ENCODE measurements around the gene FRY. TPM values are rescaled to one million over a fixed set of nuclear protein-coding genes. Genes with fewer than 3 reads are reported as not detected.

Gene FRY
- total RNA-seq, 1 donor from 2014 or later, result 83.6 TPM

DNA sequence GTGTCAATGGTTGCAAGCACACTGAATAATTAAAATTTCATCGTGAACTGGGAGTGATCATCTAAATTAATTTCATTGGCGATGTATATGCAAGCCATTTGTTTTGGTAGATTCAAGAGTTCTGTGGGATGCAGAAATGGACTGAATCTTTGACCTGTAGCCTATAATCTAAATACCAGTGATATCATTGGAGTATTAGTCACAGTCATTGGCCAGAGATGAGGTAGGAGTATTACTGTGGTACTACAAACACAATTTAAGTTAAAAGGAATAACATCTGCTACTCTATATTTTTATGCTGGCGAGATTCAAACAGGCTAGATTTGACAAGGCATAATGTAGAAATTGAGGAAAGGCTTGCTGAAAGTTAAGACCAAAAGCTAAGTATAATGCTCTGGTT lies 14.0 kb downstream of the FRY start:
- DNase-seq, result no peak
- peaks cover 10% of the 10 kb centered on the region for H3K4me1 Mint-ChIP-seq (ENCODE audit: low read depth, unreplicated experiment)
- H3K36me3 Mint-ChIP-seq (ENCODE audit: unreplicated experiment), result peaks cover 9% of the 10 kb centered on the region
- no peak overlapping the region for H3K27ac Mint-ChIP-seq (ENCODE audit: unreplicated experiment)
- peaks cover 8% of the 10 kb centered on the region for H3K27me3 Mint-ChIP-seq (ENCODE audit: unreplicated experiment)
- no peak overlapping the region for H3K4me3 Mint-ChIP-seq (ENCODE audit: unreplicated experiment)
- H3K9me3 Mint-ChIP-seq (ENCODE audit: unreplicated experiment), result peaks cover 2% of the 10 kb centered on the region
- TF ChIP-seq, protein P1, sequence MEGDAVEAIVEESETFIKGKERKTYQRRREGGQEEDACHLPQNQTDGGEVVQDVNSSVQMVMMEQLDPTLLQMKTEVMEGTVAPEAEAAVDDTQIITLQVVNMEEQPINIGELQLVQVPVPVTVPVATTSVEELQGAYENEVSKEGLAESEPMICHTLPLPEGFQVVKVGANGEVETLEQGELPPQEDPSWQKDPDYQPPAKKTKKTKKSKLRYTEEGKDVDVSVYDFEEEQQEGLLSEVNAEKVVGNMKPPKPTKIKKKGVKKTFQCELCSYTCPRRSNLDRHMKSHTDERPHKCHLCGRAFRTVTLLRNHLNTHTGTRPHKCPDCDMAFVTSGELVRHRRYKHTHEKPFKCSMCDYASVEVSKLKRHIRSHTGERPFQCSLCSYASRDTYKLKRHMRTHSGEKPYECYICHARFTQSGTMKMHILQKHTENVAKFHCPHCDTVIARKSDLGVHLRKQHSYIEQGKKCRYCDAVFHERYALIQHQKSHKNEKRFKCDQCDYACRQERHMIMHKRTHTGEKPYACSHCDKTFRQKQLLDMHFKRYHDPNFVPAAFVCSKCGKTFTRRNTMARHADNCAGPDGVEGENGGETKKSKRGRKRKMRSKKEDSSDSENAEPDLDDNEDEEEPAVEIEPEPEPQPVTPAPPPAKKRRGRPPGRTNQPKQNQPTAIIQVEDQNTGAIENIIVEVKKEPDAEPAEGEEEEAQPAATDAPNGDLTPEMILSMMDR (IDR thresholded peaks at IDR 0.05; ENCODE audit: partially characterized antibody, unreplicated experiment), result no peak

DNA sequence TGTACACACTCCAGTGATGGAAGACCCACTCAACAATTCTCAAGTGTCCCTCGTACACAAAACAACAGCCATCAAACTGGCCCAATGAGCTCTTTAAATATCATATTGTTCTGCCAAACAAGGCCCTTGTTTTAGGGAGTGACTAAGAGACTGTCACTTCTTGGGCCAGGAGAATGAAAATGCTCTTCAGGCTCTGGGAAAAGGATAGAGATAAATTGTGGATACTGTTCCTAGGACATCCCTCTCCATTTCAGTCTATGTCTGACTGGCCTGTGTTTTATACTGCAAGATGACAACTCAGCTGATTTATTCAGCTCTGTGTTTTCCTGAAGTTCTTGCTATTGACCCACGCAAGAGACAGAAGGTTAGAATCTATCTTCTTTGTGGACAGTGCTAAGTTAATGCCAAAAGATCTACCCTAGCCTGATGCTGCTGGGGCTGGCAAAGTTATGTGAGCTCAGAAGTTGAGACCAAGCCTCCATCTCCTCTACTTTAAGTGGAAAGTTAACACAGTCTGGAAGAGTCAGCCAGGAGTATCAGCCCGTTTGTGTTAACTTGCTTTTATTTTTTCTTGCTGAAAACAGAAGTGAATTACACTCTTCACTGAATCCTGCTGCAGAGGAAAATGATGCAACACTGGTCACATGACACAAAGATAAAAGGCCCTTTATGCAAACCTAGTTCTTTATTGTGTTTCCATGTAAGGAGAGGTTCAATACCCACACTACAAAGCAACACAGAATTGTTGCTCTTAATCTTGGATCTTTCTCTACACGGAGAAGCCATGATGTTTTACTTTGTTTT lies 14.6 kb downstream of the FRY start:
- TF ChIP-seq, protein P1 (IDR thresholded peaks at IDR 0.05; ENCODE audit: partially characterized antibody, unreplicated experiment), result no peak
- H3K36me3 Mint-ChIP-seq (ENCODE audit: unreplicated experiment), result peaks cover 9% of the 10 kb centered on the region
- peaks cover 10% of the 10 kb centered on the region for H3K4me1 Mint-ChIP-seq (ENCODE audit: low read depth, unreplicated experiment)
- H3K27me3 Mint-ChIP-seq (ENCODE audit: unreplicated experiment), result peaks cover 9% of the 10 kb centered on the region
- no peak for DNase-seq
- no peak overlapping the region for H3K4me3 Mint-ChIP-seq (ENCODE audit: unreplicated experiment)
- H3K9me3 Mint-ChIP-seq (ENCODE audit: unreplicated experiment), result peaks cover 2% of the 10 kb centered on the region
- peak overlapping the region; percentile 30 for H3K27ac Mint-ChIP-seq (ENCODE audit: unreplicated experiment)

DNA sequence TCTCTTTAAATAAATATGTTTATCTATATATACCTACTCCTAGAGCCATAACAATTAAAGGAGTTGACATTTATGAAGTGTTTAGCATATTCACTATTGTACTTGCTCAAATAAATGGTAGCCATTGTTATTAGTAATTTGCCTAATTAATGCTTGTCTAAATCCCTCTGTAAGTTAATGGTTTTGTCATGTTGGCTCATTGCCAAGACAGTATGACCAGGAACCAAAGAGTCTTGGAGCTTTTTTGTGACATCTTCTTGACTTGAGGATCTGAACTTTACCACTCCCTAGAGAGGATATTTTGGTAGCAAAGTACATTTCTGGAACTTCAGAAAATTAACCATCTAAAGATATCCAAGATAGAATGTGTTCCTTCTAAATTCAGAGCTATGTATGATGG lies 15.5 kb downstream of the FRY start:
- H3K27ac Mint-ChIP-seq (ENCODE audit: unreplicated experiment), result no peak overlapping the region
- DNase-seq, result no peak
- H3K9me3 Mint-ChIP-seq (ENCODE audit: unreplicated experiment), result peaks cover 2% of the 10 kb centered on the region
- no peak overlapping the region for H3K4me3 Mint-ChIP-seq (ENCODE audit: unreplicated experiment)
- H3K36me3 Mint-ChIP-seq (ENCODE audit: unreplicated experiment), result peaks cover 9% of the 10 kb centered on the region
- TF ChIP-seq, protein P1 (IDR thresholded peaks at IDR 0.05; ENCODE audit: partially characterized antibody, unreplicated experiment), result no peak
- peaks cover 10% of the 10 kb centered on the region for H3K4me1 Mint-ChIP-seq (ENCODE audit: low read depth, unreplicated experiment)
- H3K27me3 Mint-ChIP-seq (ENCODE audit: unreplicated experiment), result peaks cover 9% of the 10 kb centered on the region

DNA sequence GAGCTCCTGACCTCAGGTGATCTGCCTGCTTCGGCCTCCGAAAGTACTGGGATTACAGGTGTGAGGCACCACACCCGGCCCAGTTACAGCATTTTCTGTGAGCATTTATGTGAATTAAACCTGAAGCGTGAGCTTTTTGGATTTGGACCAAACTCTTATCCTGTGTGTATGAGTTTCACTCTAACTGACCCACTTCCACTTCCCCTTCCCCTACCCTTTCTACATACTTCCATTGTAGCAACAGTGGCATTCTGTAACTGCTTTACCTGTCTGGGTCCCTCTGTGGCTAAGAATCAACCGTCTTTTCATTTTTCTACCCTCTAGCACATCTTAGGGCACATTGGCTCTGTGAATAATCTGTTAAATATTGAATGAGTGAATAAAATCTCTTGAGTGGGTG lies 16.2 kb downstream of the FRY start:
- Mint-ChIP-seq H3K4me3 (ENCODE audit: unreplicated experiment) (no peak overlapping the region), H3K27me3 (ENCODE audit: unreplicated experiment) (peaks cover 9% of the 10 kb centered on the region), H3K9me3 (ENCODE audit: unreplicated experiment) (peaks cover 1% of the 10 kb centered on the region), H3K4me1 (ENCODE audit: low read depth, unreplicated experiment) (peaks cover 10% of the 10 kb centered on the region), H3K36me3 (ENCODE audit: unreplicated experiment) (peaks cover 7% of the 10 kb centered on the region), H3K27ac (ENCODE audit: unreplicated experiment) (no peak overlapping the region)
- no peak for DNase-seq
- TF ChIP-seq, protein P1 (IDR thresholded peaks at IDR 0.05; ENCODE audit: partially characterized antibody, unreplicated experiment), result no peak

DNA sequence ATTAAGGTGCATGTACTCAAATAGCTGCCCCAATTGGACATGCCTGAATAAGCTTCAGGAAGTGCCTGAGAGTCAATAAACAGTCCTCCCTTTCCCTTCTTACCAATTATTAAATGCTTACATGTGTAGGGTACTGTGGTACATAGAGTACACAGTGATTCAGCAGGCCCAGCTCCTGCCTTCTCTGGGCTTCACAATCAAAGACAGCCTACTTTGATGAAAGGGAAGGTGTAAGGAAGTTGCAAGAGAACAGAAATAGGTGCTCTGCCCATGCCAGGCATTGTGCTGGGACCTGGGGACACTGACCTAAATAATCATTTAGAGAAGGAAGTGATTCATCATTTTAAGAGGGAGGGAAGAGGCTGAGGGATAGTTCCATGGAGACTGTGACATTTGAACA lies 17.2 kb downstream of the FRY start:
- Mint-ChIP-seq H3K9me3 (ENCODE audit: unreplicated experiment) (no peaks in the 10 kb centered on the region), H3K27me3 (ENCODE audit: unreplicated experiment) (peaks cover 9% of the 10 kb centered on the region), H3K4me3 (ENCODE audit: unreplicated experiment) (no peak overlapping the region), H3K36me3 (ENCODE audit: unreplicated experiment) (peaks cover 5% of the 10 kb centered on the region), H3K27ac (ENCODE audit: unreplicated experiment) (peak overlapping the region; percentile 25), H3K4me1 (ENCODE audit: low read depth, unreplicated experiment) (peaks cover 10% of the 10 kb centered on the region)
- DNase-seq, result no peak
- TF ChIP-seq, protein P1 (IDR thresholded peaks at IDR 0.05; ENCODE audit: partially characterized antibody, unreplicated experiment), result no peak
